ENCODE measurements around the gene HEBP2. TPM values are rescaled to one million over a fixed set of nuclear protein-coding genes. Genes with fewer than 3 reads are reported as not detected.

The HEBP2 gene
- total RNA-seq, 1 experiment from 2014 or later = 51.6 TPM

DNA sequence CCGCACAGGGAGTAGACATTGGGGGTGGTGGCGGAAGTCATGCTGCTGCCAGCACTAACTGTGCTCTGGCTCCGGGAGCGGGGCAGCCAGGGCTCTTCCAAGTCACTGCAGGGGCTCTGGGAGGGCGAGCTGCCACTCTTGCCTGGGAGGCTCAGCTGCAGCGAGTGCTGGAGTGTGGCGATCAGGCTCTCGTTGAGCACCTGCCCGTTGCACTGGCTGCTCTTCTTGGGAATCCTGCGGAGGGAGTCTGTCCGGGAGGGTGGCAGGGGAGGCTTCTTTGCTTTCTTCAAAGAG lies 28.0 kb downstream of the HEBP2 start:
- no peak for TF ChIP-seq JUND (IDR thresholded peaks at IDR 0.05)
- no peak for TF ChIP-seq ZNF274 (IDR thresholded peaks at IDR 0.05; ENCODE audit: low read depth, low read length)
- TF ChIP-seq EZH2 (IDR thresholded peaks at IDR 0.05) = no peak
- TF ChIP-seq CBX3 (IDR thresholded peaks at IDR 0.05; ENCODE audit: low read depth) = no peak
- TF ChIP-seq EZH2phosphoT487 (IDR thresholded peaks at IDR 0.05; ENCODE audit: borderline replicate concordance) = no peak
- TF ChIP-seq ELF1 (IDR thresholded peaks at IDR 0.05; ENCODE audit: borderline replicate concordance, low read depth) = no peak
- no peak for TF ChIP-seq POLR2A (IDR thresholded peaks at IDR 0.05; ENCODE audit: borderline replicate concordance, extremely low read depth, insufficient read depth, insufficient read length)
- no peak for TF ChIP-seq POLR2AphosphoS5 (IDR thresholded peaks at IDR 0.05; ENCODE audit: low read depth, low read length)
- no peak for TF ChIP-seq SP1 (IDR thresholded peaks at IDR 0.05; ENCODE audit: low read depth)
- TF ChIP-seq, protein P1, sequence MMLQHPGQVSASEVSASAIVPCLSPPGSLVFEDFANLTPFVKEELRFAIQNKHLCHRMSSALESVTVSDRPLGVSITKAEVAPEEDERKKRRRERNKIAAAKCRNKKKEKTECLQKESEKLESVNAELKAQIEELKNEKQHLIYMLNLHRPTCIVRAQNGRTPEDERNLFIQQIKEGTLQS (IDR thresholded peaks at IDR 0.05) = no peak
- no peak for TF ChIP-seq SIN3A (IDR thresholded peaks at IDR 0.05; ENCODE audit: low read depth)
- TF ChIP-seq, protein P2, sequence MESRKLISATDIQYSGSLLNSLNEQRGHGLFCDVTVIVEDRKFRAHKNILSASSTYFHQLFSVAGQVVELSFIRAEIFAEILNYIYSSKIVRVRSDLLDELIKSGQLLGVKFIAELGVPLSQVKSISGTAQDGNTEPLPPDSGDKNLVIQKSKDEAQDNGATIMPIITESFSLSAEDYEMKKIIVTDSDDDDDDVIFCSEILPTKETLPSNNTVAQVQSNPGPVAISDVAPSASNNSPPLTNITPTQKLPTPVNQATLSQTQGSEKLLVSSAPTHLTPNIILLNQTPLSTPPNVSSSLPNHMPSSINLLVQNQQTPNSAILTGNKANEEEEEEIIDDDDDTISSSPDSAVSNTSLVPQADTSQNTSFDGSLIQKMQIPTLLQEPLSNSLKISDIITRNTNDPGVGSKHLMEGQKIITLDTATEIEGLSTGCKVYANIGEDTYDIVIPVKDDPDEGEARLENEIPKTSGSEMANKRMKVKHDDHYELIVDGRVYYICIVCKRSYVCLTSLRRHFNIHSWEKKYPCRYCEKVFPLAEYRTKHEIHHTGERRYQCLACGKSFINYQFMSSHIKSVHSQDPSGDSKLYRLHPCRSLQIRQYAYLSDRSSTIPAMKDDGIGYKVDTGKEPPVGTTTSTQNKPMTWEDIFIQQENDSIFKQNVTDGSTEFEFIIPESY (IDR thresholded peaks at IDR 0.05; ENCODE audit: extremely low read depth, insufficient replicate concordance, low read length) = no peak
- TF ChIP-seq, protein P3, sequence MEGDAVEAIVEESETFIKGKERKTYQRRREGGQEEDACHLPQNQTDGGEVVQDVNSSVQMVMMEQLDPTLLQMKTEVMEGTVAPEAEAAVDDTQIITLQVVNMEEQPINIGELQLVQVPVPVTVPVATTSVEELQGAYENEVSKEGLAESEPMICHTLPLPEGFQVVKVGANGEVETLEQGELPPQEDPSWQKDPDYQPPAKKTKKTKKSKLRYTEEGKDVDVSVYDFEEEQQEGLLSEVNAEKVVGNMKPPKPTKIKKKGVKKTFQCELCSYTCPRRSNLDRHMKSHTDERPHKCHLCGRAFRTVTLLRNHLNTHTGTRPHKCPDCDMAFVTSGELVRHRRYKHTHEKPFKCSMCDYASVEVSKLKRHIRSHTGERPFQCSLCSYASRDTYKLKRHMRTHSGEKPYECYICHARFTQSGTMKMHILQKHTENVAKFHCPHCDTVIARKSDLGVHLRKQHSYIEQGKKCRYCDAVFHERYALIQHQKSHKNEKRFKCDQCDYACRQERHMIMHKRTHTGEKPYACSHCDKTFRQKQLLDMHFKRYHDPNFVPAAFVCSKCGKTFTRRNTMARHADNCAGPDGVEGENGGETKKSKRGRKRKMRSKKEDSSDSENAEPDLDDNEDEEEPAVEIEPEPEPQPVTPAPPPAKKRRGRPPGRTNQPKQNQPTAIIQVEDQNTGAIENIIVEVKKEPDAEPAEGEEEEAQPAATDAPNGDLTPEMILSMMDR (IDR thresholded peaks at IDR 0.05 in 2 of 3, conservative IDR thresholded peaks at IDR 0.05 in 1 of 3; ENCODE audit: borderline replicate concordance in 1 of 3, insufficient read depth in 1 of 3, low read depth in 2 of 3, low read length in 2 of 3) = no peak
- TF ChIP-seq CEBPB (IDR thresholded peaks at IDR 0.05; ENCODE audit: low read depth) = no peak
- no peak for TF ChIP-seq EGR1 (IDR thresholded peaks at IDR 0.05; ENCODE audit: low read depth)
- TF ChIP-seq, protein P4, sequence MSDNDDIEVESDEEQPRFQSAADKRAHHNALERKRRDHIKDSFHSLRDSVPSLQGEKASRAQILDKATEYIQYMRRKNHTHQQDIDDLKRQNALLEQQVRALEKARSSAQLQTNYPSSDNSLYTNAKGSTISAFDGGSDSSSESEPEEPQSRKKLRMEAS (IDR thresholded peaks at IDR 0.05) = no peak
- no peak for TF ChIP-seq ZFX (IDR thresholded peaks at IDR 0.05)
- TF ChIP-seq SRF (IDR thresholded peaks at IDR 0.05; ENCODE audit: low read depth) = no peak
- no peak for TF ChIP-seq FOSL1 (IDR thresholded peaks at IDR 0.05; ENCODE audit: low read depth)
- Histone ChIP-seq H3K36me3 (ENCODE audit: control insufficient read depth in 1 of 2, insufficient read depth in 2 of 2, low read length in 2 of 2) (no peaks in the 10 kb centered on the region), H3K4me1 (ENCODE audit: control insufficient read depth in 1 of 2, insufficient read depth in 2 of 2, low read length in 2 of 2) (no peaks in the 10 kb centered on the region), H3K4me2 (ENCODE audit: low read length) (no peak overlapping the region), H3K9me3 (ENCODE audit: control insufficient read depth in 1 of 2, insufficient read depth in 1 of 2, low read depth in 1 of 2, low read length in 2 of 2) (no peaks in the 10 kb centered on the region), H4K20me1 (ENCODE audit: insufficient read depth) (no peaks in the 10 kb centered on the region), H3K4me3 (replicated peaks in 1 of 2; ENCODE audit: low read depth in 1 of 2, low read length in 2 of 2) (no peak overlapping the region), H3K9me2 (ENCODE audit: insufficient read depth) (no peaks in the 10 kb centered on the region), H3K9ac (ENCODE audit: low read length) (no peak overlapping the region), H3K27ac (ENCODE audit: low read depth, low read length) (no peak overlapping the region), H3K27me3 (ENCODE audit: insufficient read depth, low read length) (no peaks in the 10 kb centered on the region), H3K79me2 (ENCODE audit: insufficient read depth, low read length) (no peaks in the 10 kb centered on the region), H2AFZ (ENCODE audit: low read depth, low read length, poor library complexity, severe bottlenecking) (no peak overlapping the region)
- RAD21 ChIA-PET (ENCODE audit: low non-redundant PET in 1 of 2, low total read pairs in 2 of 2, uncharacterized antibody in 2 of 2, unreplicated experiment in 2 of 2) = no interaction called here
- CTCF ChIA-PET = no interaction called here
- POLR2A ChIA-PET = no interaction called here
- intact Hi-C loops (cut with micrococcal nuclease) = no loop called here
- DNase-seq (ENCODE audit: low read depth, low spot score) (no peak), ATAC-seq (no peak)
- no TSS peak for BruUV-seq (replicated peaks)
